Astrocyte of the cerebellum (primary cell): Measurements from ENCODE around the gene LPIN3.

Source experiments
- DNase-seq: peaks from one replicate; pipeline ENCODE4 v3.0.0-alpha.2; 2011; ENCODE audit warnings: low read depth
- H3K4me3 ChIP-seq: 2 replicates; pipeline ENCODE4 v1.5.1; 2011; ENCODE audit warnings: mild to moderate bottlenecking, low read depth, low read length, moderate library complexity
- in situ Hi-C: cut with HindIII; loops from 2 replicates; pipeline ENCODE4 v1.10.0; 2017; ENCODE audit warnings: low sequenced_read_pairs
- TF ChIP-seq, protein P1 (sequence below): IDR thresholded peaks from 2 replicates; pipeline ENCODE4 v1.5.1; 2012; ENCODE audit warnings: low read length, low read depth, moderate library complexity, mild to moderate bottlenecking; ENCODE audit errors: missing control alignments

The LPIN3 gene

DNA sequence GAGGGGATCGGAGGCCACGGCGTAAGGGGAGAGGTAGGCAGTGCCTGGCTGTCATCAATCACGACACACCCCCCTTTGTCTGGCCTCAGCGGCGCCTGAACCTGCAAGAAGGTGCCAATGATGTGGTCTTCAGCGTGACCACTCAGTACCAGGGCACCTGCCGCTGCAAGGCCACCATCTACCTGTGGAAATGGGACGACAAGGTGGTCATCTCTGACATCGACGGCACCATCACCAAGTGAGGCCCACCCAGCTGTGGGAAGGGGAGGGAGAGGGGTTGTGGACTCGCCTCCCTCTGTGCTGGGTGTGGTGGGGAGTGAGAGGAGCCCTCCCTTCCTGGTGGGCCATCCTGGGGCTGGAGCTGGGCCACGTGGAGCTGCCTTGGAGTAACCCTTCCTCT, 16.3 kb downstream of the LPIN3 start:
- DNase-seq: no peak
- in situ Hi-C loops: no loop called here
- no peak overlapping the region for H3K4me3 ChIP-seq
- TF ChIP-seq, protein P1, sequence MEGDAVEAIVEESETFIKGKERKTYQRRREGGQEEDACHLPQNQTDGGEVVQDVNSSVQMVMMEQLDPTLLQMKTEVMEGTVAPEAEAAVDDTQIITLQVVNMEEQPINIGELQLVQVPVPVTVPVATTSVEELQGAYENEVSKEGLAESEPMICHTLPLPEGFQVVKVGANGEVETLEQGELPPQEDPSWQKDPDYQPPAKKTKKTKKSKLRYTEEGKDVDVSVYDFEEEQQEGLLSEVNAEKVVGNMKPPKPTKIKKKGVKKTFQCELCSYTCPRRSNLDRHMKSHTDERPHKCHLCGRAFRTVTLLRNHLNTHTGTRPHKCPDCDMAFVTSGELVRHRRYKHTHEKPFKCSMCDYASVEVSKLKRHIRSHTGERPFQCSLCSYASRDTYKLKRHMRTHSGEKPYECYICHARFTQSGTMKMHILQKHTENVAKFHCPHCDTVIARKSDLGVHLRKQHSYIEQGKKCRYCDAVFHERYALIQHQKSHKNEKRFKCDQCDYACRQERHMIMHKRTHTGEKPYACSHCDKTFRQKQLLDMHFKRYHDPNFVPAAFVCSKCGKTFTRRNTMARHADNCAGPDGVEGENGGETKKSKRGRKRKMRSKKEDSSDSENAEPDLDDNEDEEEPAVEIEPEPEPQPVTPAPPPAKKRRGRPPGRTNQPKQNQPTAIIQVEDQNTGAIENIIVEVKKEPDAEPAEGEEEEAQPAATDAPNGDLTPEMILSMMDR: no peak

DNA sequence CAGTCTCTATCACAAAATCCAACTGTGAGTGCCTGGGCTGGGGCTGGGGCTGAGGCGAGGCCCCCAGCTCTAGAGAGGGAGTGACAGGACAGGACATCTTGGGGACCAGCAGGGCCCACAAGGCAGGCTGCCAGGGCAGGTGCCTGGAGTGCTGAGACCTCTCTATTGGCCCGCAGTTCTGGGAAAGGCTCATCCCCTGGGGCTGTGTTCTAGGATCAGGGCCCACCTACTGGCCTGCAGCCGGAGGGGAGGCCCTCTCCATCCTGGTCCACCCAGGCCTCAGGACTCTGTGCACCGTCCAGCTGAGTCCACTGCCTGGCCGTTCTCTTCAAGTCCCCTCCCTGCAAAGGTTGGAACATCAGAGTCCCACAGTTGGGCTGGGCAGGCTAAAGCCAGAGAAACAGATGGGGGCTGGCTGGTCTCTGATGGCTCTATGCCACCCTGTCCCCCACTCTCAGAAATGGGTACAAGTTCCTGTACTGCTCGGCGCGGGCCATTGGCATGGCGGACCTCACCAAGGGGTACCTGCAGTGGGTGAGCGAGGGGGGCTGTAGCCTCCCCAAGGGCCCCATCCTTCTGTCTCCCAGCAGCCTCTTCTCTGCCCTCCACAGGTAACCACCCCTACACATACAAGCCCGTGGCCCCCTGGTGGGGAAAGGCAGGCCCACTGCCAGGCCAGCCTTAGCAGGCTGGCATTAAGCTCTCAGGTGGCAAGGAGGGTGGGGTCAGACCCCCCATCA, 17.0 kb downstream of the LPIN3 start:
- no peak for DNase-seq
- in situ Hi-C loops: no loop called here
- H3K4me3 ChIP-seq: no peak overlapping the region
- TF ChIP-seq, protein P1: no peak

DNA sequence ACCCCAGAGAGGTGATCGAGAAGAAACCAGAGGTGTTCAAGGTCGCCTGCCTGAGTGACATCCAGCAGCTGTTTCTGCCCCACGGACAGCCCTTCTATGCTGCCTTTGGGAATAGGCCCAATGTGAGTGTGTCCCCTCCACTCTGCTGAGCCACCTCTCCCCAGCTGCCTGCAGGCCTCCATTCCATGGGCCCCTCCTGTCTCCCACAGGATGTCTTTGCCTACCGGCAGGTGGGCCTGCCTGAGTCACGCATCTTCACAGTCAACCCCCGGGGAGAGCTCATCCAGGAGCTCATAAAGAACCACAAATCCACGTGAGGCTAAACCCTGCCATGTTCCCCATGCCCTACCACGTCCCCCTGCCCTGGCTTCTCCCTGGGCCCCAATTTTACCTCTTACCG, 17.6 kb downstream of the LPIN3 start:
- in situ Hi-C loops: no loop called here
- DNase-seq: no peak

DNA sequence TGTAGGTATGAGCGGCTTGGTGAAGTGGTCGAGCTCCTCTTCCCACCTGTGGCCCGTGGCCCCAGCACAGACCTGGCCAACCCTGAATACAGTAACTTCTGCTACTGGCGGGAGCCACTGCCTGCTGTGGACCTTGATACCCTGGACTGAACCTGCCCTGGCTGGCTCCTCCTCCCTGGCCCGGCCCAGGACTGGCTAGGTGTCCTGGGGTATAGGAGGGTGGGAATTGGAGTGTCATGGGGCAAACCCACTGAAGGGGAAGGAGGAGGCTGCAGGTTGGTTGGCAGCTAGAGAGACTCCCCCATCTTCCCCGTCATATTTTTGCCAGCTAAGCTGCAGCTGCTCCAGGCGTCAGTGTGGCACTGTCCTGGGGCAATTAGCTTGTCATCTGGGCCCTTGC, 18.1 kb downstream of the LPIN3 start:
- DNase-seq: no peak
- in situ Hi-C loops: no loop called here
- TF ChIP-seq, protein P1: no peak
- H3K4me3 ChIP-seq: no peak overlapping the region

More for the DNA sequence above, 17.6 kb downstream of the LPIN3 start:
- no peak overlapping the region for H3K4me3 ChIP-seq
- TF ChIP-seq, protein P1: no peak

DNA sequence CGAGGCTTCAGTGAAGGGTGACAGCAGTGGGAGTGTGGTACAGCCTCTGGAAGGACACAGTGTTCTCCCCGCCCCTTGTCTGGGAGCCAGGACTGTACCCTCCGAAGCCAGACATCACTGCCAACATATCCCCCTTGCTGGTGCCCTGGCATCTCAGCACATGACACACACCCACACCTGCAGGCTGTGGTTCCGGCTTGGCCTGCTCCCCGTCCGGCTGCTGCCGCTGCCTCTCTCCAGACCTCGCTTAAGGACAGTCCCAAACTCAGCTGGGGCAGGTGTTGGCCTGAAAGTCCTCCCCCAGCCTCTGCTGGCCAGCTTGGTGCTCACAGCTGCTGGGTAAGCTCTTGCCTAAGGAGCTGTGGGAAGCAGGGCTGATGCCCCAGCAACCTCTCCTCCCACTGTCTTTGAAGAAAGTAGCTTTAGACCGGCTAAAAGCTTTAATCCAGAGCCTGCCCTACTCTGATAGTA, 19.0 kb downstream of the LPIN3 start:
- H3K4me3 ChIP-seq: no peak overlapping the region
- in situ Hi-C loops: no loop called here
- no peak for DNase-seq
- TF ChIP-seq, protein P1: no peak

DNA sequence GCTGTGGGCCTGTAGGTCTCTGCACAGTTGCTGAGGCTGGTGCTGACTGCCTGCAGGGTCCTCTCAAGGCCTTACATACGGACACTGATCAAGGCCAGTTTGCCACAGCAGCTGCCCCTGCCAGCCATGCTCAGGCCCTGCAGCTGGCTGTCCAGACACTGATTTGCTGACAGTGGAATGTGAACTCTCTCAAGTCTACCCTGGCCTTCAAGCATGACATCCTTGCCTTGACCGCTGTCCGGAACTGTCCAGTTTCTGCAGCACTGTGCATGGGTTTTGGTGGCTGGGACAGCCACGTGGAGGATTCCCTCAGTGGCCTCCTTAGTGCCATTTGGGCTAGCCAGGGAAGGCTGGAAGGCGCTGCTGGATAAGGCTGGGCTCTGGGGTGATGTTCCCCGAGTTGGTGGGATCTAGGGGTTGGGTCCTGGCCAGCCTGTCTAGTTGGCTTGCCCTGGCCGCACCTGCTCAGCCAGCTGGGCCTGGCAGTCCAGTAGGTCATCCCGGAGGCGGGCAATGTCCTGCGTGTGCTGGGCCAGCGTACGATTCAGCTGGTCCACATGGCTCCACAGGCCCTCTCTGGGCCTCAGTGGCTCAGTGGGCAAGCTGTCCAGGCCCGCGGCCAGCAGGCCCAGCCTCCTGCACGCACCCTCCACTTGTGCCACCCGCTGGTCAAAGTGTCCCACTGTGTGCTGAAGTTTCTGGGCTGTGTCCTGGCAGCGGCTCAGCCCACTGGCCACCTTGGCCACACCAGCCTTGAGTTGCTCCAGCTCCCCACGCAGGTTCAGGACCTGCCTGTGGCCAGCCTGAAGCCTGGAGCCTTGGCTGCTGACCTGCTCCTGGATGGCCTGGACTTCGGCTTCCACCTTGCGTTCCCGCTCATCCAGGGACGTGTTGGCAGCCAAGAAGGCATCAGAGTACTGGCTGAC, 20.5 kb downstream of the LPIN3 start:
- in situ Hi-C loops: no loop called here
- H3K4me3 ChIP-seq: no peak overlapping the region
- DNase-seq: no peak
- TF ChIP-seq, protein P1: no peak
